Small intestine (tissue), 7 donors: ENCODE data around the gene PRRG4. TPM values are rescaled to one million over a fixed set of nuclear protein-coding genes. Genes with fewer than 3 reads are reported as not detected.
"Not testable (repeated sequence)": the region's sequence is repeated elsewhere in the genome, so short reads cannot be mapped to it uniquely, and the experiment has no call there.

Source experiments
- DNase-seq, 2 donors: peaks; one replicate each; pipeline versions ENCODE4 v3.0.0 to v3.0.0-alpha.2; 2013
- FAIRE-seq: peaks from 2 replicates; lab custom pipeline; 2012; peaks lifted over from hg19 to GRCh38; lab: Jason Lieb, UNC
- H3K27ac ChIP-seq, 3 donors: one replicate each; pipeline ENCODE4 v1.5.1; 2013; ENCODE audit warnings: low read length in 2 of 3, mild to moderate bottlenecking in 2 of 3, control low read depth in 1 of 3, inconsistent platforms in 1 of 3, low read depth in 1 of 3, moderate library complexity in 1 of 3
- H3K27me3 ChIP-seq, 3 donors: one replicate each; pipeline ENCODE4 v1.6.1; 2013; ENCODE audit warnings: low read length in 3 of 3, inconsistent platforms in 1 of 3; ENCODE audit not compliant: control insufficient read depth in 3 of 3, insufficient read depth in 3 of 3
- H3K36me3 ChIP-seq, 3 donors: one replicate each; pipeline ENCODE4 v1.6.1; 2013; ENCODE audit warnings: low read length in 3 of 3, inconsistent platforms in 1 of 3, low read depth in 1 of 3, mild to moderate bottlenecking in 1 of 3, moderate library complexity in 1 of 3; ENCODE audit not compliant: control insufficient read depth in 3 of 3, insufficient read depth in 2 of 3
- H3K4me1 ChIP-seq, 3 donors: one replicate each; pipeline ENCODE4 v1.6.1; 2013; ENCODE audit warnings: low read length in 2 of 3, inconsistent platforms in 1 of 3, low read depth in 1 of 3, mild to moderate bottlenecking in 1 of 3, moderate library complexity in 1 of 3; ENCODE audit not compliant: control insufficient read depth in 3 of 3, insufficient read depth in 2 of 3
- H3K4me3 ChIP-seq, 3 donors: one replicate each; pipeline ENCODE4 v1.5.1; 2013; ENCODE audit warnings: low read length in 3 of 3, control low read depth in 1 of 3, inconsistent platforms in 1 of 3, low read depth in 1 of 3, mild to moderate bottlenecking in 1 of 3, moderate library complexity in 1 of 3
- H3K9me3 ChIP-seq, 2 donors: one replicate each; pipeline ENCODE4 v1.6.1; 2013; ENCODE audit warnings: low read depth in 1 of 2, low read length in 1 of 2; ENCODE audit not compliant: control insufficient read depth in 2 of 2, insufficient read depth in 1 of 2
- WGBS, 3 donors: extraction: QIAGEN DNeasy Blood & Tissue Kit; methylation state at CpG; one replicate each; pipeline ENCODE4 v1.1.7; 2013; 5-methylcytosine and 5-hydroxymethylcytosine counted together
- polyA plus RNA-seq, 4 donors: library from polyadenylated mRNA; stranded (reverse) in 3 of 4; unstranded in 1 of 4; fragments of 200-250 nt in 3 of 4; fragments of 120-200 nt in 1 of 4; gene quantifications; one replicate each; pipeline versions ENCODE4 v1.2.1 to v1.2.3, GENCODE V29; 2013
- donor health status: healthy with polysubstance abuse.
- donor health status: control.
- donor health status: control.
- donor health status: Bipolar disorder and iron deficiency.
- donor health status: healthy.

Gene PRRG4
- polyA plus RNA-seq, 4 donors = 5.1 to 11.2 (median 9.1) TPM

DNA sequence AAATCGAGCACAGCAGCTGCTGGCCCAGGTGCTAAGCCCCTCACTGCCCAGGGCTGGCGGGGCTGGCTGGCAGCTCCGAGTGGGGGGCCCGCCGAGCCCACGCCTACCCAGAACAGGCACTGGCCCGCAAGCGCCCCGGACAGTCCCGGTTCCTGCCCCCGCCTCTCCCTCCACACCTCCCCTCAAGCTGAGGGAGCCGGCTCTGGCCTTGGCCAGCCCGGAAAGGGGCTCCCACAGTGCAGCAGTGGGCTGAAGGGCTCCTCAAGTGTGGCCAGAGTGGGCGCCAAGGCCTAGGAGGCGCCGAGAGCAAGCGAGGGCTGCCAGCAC is 58.6 kb downstream of the PRRG4 start:
- not testable (repeated sequence) for H3K9me3 ChIP-seq, H3K27me3 ChIP-seq, H3K4me1 ChIP-seq, FAIRE-seq, H3K36me3 ChIP-seq, DNase-seq, H3K4me3 ChIP-seq, H3K27ac ChIP-seq
- WGBS, 3 donors = 97 to 99% (median 98%) methylated on average over 8 to 17 of the region's 17 CpGs

DNA sequence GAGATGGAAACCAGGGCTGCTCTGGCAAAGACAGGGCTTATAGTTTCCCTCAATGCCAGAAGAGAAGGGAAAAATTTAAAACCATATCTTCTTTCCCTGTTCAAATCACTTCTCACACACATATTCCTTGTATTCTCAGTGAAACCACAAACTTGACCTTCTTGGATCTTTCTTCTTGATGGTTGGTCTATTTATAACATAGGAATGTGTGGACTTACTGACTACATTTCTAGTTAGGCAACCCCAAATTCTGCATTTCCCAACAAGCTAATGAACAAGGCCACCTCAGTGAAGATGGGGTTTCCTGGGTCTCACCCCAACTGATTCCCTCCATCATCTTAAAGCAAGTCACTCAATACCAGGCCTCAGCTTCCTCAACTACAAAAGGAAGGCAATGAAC is 59.1 kb downstream of the PRRG4 start:
- FAIRE-seq = no peak
- H3K36me3 ChIP-seq = no peaks in the 10 kb centered on the region
- H3K27ac ChIP-seq = no peak overlapping the region
- H3K4me3 ChIP-seq = no peak overlapping the region
- peaks cover 0 to 3% of the 10 kb centered on the region in 2 donors for H3K9me3 ChIP-seq
- DNase-seq = no peak
- peaks cover 0 to 7% (median 3%) of the 10 kb centered on the region in 3 donors for H3K4me1 ChIP-seq
- peaks cover 0 to 2% (median 0%) of the 10 kb centered on the region in 3 donors for H3K27me3 ChIP-seq

DNA sequence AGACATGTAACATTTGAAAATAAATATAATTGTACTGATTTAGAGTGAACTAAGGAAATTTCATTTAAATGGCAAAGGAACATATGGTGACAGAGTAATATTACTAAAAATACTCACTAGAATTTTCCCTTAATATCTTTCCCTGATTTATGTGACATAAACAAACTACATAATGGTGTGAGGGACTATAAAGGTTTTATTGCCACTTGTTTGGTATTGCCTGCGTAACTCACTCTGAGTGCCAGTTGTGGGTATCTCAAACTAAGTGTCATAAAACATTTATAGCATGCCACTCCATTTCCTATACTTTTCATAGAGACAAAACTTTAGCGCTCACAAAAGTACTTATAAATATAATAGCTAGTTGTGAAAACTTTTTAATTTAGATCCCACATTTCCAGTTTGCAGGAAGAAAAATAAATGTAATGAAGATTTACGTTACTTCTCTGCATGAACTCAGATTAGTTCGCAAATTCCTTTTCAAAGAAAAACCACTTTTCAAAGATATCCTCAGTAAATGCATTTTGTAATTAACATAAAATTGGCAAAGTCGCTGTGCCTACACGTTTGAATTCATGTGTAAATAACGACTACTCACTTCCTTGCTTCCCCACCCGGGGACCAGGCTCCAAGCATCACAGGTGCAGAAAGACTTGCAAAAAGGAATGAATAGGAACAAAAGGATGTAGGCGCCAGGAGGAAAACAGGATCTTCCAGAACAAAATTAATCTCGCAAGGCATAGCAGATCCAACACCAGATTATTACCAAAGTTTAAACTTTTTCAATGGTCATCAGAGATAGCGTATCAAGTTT is 61.3 kb downstream of the PRRG4 start:
- FAIRE-seq = no peak
- H3K4me3 ChIP-seq = no peak overlapping the region

DNA sequence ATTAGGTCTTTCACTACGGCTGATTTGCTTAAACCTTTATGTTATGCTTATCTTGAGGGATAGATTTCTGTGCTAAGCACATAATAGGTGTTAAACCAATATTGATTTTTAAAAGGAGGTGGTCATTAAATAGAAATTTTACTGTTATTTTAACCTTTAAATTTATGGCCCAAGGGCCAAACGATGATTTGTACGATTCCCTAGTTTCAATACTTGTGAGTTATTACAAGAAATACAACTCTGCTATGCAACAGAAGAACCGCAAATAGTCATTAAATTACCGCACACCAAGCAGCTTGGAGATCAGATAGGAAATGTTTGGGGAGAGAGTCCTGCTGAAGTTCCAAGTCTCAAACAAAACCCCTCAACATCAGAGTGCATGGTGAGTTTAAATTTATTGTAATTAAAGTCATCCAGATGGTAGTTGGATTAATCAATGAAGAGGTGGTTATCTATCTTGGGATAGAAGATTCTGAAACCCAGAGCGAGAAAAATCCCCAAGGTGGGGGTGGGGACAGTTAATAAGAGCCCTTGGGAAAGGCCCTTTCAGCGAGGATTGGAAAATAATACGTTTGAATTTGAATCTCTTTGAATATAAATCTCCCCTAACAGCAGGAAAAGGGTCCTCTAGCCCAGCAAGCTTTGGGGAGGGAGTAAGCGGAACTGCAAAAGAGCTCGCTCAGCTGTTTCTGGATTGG is 62.1 kb downstream of the PRRG4 start:
- DNase-seq (no peak), FAIRE-seq (no peak)
- H3K27ac ChIP-seq = peak overlapping the region; percentile 69 to 92 (median 90)
- H3K9me3 ChIP-seq = peaks cover 0 to 3% of the 10 kb centered on the region in 2 donors
- WGBS, 3 donors = 2 to 11% (median 4%) methylated on average over 10 of the region's 10 CpGs
- H3K27me3 ChIP-seq = peaks cover 0 to 2% (median 0%) of the 10 kb centered on the region in 3 donors
- no peaks in the 10 kb centered on the region for H3K36me3 ChIP-seq
- H3K4me3 ChIP-seq = peak overlapping the region; percentile 77 to 95 (median 87)
- peaks cover 0 to 7% (median 3%) of the 10 kb centered on the region in 3 donors for H3K4me1 ChIP-seq

More for the DNA sequence above, 61.3 kb downstream of the PRRG4 start:
- Histone ChIP-seq H3K4me1 (peaks cover 0 to 7% (median 3%) of the 10 kb centered on the region in 3 donors), H3K36me3 (no peaks in the 10 kb centered on the region), H3K27ac (no peak overlapping the region), H3K9me3 (peaks cover 0 to 3% of the 10 kb centered on the region in 2 donors), H3K27me3 (peaks cover 0 to 2% (median 0%) of the 10 kb centered on the region in 3 donors)
- DNase-seq = peak; percentile 20 to 81
- WGBS, 3 donors = 13 to 43% (median 34%) methylated on average over 11 of the region's 11 CpGs

DNA sequence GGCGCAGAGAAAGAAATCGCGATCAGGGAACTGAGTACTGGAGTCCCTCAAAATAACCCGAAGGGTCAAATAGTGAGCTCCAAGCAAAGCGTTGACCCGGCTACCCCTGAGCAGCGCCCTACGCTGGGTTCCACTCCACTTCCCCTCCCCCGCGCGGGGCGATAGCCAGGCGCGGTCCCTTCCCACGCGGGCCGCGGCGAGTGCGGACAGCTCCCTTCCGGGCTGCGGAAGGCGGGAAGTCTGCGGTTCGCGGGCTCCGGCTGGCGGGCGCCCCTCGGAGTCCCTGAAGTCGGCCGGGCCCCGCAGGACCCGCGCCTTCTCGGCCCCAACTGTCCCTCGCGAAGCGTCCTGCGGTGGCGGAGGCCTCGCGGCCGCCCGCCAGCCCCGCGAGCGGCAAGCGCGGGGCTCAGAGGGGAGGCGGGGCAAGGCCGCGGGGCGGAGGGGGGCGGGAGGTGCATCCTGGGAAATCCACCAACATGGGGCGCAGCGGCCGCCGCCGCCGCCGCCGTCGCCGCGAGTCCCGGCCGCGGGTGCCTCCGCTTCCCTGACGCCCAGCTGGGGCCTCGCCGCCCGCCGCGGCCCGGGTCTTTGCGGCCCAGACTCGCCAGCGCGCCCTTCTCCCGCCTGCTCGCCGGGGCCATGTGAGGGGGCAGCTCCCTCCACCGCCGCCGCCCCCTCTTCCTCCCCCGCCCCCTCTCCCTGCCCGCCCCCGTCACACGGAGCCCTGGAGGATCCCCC is 62.8 kb downstream of the PRRG4 start, which contains the start of gene QSER1:
Gene QSER1 (plus strand): TSS at position 457 of the 738 bp plus-strand sequence. CDS start 315 bp downstream, outside the sequence.
- 0 to 1% (median 1%) methylated on average over 49 to 90 of the region's 91 CpGs for WGBS, 3 donors
- peak within 1 kb of the TSS; percentile 69 to 92 (median 90) for H3K27ac ChIP-seq
- H3K4me3 ChIP-seq = peak within 1 kb of the TSS; percentile 77 to 95 (median 91)
- H3K27me3 ChIP-seq = peaks cover 0 to 2% (median 0%) of the 10 kb centered on the region in 3 donors
- no peak for FAIRE-seq
- no peaks in the 10 kb centered on the region for H3K36me3 ChIP-seq
- peak; percentile 61 to 89 for DNase-seq
- peaks cover 0 to 2% of the 10 kb centered on the region in 2 donors for H3K9me3 ChIP-seq
- peaks cover 0 to 7% (median 3%) of the 10 kb centered on the region in 3 donors for H3K4me1 ChIP-seq

DNA sequence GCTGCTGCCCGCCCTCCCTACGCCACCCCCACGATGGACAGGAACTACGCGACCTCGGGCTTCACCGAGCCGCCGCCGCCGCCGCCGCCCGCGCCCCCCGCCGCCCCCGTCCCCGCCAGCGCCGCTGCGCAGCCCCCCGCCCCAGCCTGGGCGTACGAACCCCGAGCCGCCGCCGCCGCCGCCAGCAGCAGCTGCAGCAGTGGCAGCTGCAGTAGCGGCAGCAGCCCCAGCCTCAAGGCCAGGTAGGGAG is 63.3 kb downstream of the PRRG4 start:
- Histone ChIP-seq H3K4me3 (peak overlapping the region; percentile 77 to 95 (median 91)), H3K27ac (peak overlapping the region; percentile 51 to 89 (median 87)), H3K36me3 (no peaks in the 10 kb centered on the region), H3K27me3 (peaks cover 0 to 2% (median 0%) of the 10 kb centered on the region in 3 donors), H3K9me3 (no peaks in the 10 kb centered on the region), H3K4me1 (peaks cover 0 to 7% (median 3%) of the 10 kb centered on the region in 3 donors)
- DNase-seq = no peak
- FAIRE-seq = no peak
- WGBS, 3 donors = 0 to 4% (median 0%) methylated on average over 5 to 32 of the region's 32 CpGs

DNA sequence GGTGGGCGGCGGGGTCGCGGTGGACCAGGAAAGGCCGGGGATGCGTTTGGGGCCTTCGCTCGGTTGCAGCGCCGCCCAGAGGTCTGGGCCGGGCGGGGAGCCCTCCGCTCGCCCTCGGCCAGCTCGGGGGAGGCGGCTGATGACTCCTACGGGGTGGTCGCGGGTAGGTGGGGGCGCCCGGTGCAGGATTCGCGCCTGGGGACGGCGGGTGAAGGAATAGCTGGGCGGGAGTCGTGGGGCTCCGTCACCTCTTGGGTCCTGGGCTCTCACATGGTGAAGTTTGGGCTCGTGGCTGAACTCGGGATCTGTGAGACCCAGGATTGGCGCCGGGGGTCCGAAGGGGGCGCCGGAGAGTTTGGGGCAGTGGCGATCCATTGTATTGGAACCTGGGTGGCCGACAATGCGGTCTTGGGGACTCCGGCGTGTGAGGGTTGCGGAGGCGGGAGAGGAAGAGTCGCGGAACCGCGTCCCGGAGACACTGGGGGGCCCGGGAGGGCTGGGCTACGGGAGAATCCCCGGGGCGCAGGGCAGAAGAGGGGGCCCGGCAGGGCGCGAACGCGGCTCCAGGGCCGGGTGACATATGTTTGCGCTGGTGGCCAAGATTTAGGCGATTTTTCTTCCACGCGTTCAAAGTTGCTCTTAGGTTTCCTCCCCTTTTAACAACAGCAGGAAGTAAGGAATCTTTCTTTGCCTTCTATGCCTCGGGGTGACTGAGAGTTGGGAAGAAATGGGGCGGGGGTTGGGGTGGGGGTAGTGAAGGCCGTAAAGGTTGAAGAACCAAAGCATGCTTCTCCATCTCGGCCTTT is 63.8 kb downstream of the PRRG4 start:
- 1% methylated on average over 51 to 66 of the region's 66 CpGs for WGBS, 3 donors
- Histone ChIP-seq H3K36me3 (peaks cover 0 to 2% (median 0%) of the 10 kb centered on the region in 3 donors), H3K27me3 (peaks cover 0 to 2% (median 0%) of the 10 kb centered on the region in 3 donors), H3K4me1 (peaks cover 0 to 7% (median 3%) of the 10 kb centered on the region in 3 donors), H3K27ac (peak overlapping the region; percentile 51 to 89 (median 87)), H3K4me3 (peak overlapping the region; percentile 77 to 95 (median 91)), H3K9me3 (no peaks in the 10 kb centered on the region)
- DNase-seq = peak; percentile 25 to 83
- no peak for FAIRE-seq
